ENCODE results near the gene DNAJC4.
A peak's percentile ranks its signal among the peaks of the same experiment; 100 is the strongest.

Gene DNAJC4

GRCh38 chr11:64247729-64248531 is 17.6 kb downstream of the DNAJC4 start:
- TF ChIP-seq CTCF (IDR thresholded peaks at IDR 0.05; ENCODE audit: borderline replicate concordance, control extremely low read depth, extremely low read depth, insufficient read depth, missing control alignments) = no peak
- DNase-seq (ENCODE audit: low spot score) = no peak
- in situ Hi-C loops (cut with MboI; ENCODE audit: low sequenced_read_pairs, unreplicated experiment) = no loop called here

- no peak for TF ChIP-seq CTCF (IDR thresholded peaks at IDR 0.05; ENCODE audit: borderline replicate concordance, control extremely low read depth, extremely low read depth, insufficient read depth, missing control alignments)
- no peak for DNase-seq (ENCODE audit: low spot score)
- in situ Hi-C loops (cut with MboI; ENCODE audit: low sequenced_read_pairs, unreplicated experiment) = no loop called here
Observed at GRCh38 chr11:64248578-64248977, 18.2 kb downstream of the DNAJC4 start.

GRCh38 chr11:64249038-64249437 is 18.7 kb downstream of the DNAJC4 start:
- DNase-seq (ENCODE audit: low spot score) = no peak
- in situ Hi-C loops (cut with MboI; ENCODE audit: low sequenced_read_pairs, unreplicated experiment) = no loop called here
- TF ChIP-seq CTCF (IDR thresholded peaks at IDR 0.05; ENCODE audit: borderline replicate concordance, control extremely low read depth, extremely low read depth, insufficient read depth, missing control alignments) = no peak

GRCh38 chr11:64249563-64250414 is 19.4 kb downstream of the DNAJC4 start:
- DNase-seq (ENCODE audit: low spot score) = no peak
- in situ Hi-C loops (cut with MboI; ENCODE audit: low sequenced_read_pairs, unreplicated experiment) = no loop called here
- no peak for TF ChIP-seq CTCF (IDR thresholded peaks at IDR 0.05; ENCODE audit: borderline replicate concordance, control extremely low read depth, extremely low read depth, insufficient read depth, missing control alignments)

GRCh38 chr11:64250415-64251015 is 20.2 kb downstream of the DNAJC4 start:
- in situ Hi-C loops (cut with MboI; ENCODE audit: low sequenced_read_pairs, unreplicated experiment) = no loop called here
- no peak for DNase-seq (ENCODE audit: low spot score)
- TF ChIP-seq CTCF (IDR thresholded peaks at IDR 0.05; ENCODE audit: borderline replicate concordance, control extremely low read depth, extremely low read depth, insufficient read depth, missing control alignments) = no peak

GRCh38 chr11:64251016-64251752 is 20.8 kb downstream of the DNAJC4 start, which contains the start of gene PLCB3:
Gene PLCB3 (plus strand): TSS chr11:64251530. CDS start chr11:64251650, 120 bp downstream.
- in situ Hi-C loops (cut with MboI; ENCODE audit: low sequenced_read_pairs, unreplicated experiment) = no loop called here
- DNase-seq (ENCODE audit: low spot score) = peak; percentile 94

More at GRCh38 chr11:64251016-64251752, 20.8 kb downstream of the DNAJC4 start, which contains the start of gene PLCB3:
- TF ChIP-seq CTCF (IDR thresholded peaks at IDR 0.05; ENCODE audit: borderline replicate concordance, control extremely low read depth, extremely low read depth, insufficient read depth, missing control alignments) = peak; percentile 78
